ENCODE measurements around the gene GMPR. TPM values are rescaled to one million over a fixed set of nuclear protein-coding genes. Genes with fewer than 3 reads are reported as not detected.

Gene GMPR
- total RNA-seq, 2 experiments from 2014 or later, result not detected

DNA sequence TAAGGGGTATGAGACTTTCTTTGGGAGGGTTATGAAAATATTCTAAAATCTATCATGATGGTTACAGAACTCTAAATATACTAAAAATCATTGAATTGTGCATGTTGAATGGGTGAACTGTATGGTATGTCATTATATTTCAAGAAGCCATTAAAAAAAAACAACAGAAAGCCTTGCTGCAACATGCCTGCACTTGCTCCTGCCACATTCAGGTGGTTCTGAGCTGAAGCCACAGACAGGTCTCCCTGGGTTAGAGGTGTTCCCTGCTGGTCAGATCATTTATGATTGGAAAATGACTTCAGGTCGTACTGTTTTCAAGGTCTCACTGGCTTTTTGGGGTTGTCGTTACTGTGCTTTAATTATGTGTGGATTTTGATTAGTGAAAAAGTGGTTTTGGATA is 13.3 kb downstream of the GMPR start:
- Histone ChIP-seq H3K36me3 (ENCODE audit: insufficient read depth, low read length) (no peaks in the 10 kb centered on the region), H3K79me2 (ENCODE audit: insufficient read depth, low read depth, low read length) (no peaks in the 10 kb centered on the region), H3K9me3 (ENCODE audit: low read length) (no peaks in the 10 kb centered on the region), H3K4me1 (ENCODE audit: insufficient read depth, low read length, poor library complexity, severe bottlenecking) (no peaks in the 10 kb centered on the region), H4K20me1 (ENCODE audit: insufficient read depth, low read length) (no peaks in the 10 kb centered on the region), H3K9me2 (ENCODE audit: insufficient read depth, low read length) (no peaks in the 10 kb centered on the region), H3K4me3 (ENCODE audit: low read depth, low read length, poor library complexity, severe bottlenecking) (no peak overlapping the region), H2AFZ (ENCODE audit: low read length) (no peak overlapping the region), H3K4me2 (ENCODE audit: low read length) (no peak overlapping the region), H3K27ac (ENCODE audit: low read depth, low read length, poor library complexity, severe bottlenecking) (no peak overlapping the region)
- ChIA-PET POLR2A (no interaction called here), CTCF (ENCODE audit: unreplicated experiment) (no interaction called here)
- intact Hi-C loops (cut with micrococcal nuclease; ENCODE audit: unreplicated experiment), result no loop called here
- no TSS peak for BruUV-seq (replicated peaks)
- TF ChIP-seq, protein P1, sequence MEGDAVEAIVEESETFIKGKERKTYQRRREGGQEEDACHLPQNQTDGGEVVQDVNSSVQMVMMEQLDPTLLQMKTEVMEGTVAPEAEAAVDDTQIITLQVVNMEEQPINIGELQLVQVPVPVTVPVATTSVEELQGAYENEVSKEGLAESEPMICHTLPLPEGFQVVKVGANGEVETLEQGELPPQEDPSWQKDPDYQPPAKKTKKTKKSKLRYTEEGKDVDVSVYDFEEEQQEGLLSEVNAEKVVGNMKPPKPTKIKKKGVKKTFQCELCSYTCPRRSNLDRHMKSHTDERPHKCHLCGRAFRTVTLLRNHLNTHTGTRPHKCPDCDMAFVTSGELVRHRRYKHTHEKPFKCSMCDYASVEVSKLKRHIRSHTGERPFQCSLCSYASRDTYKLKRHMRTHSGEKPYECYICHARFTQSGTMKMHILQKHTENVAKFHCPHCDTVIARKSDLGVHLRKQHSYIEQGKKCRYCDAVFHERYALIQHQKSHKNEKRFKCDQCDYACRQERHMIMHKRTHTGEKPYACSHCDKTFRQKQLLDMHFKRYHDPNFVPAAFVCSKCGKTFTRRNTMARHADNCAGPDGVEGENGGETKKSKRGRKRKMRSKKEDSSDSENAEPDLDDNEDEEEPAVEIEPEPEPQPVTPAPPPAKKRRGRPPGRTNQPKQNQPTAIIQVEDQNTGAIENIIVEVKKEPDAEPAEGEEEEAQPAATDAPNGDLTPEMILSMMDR (conservative IDR thresholded peaks at IDR 0.05; ENCODE audit: low read length), result no peak
- TF ChIP-seq EZH2phosphoT487 (IDR thresholded peaks at IDR 0.05; ENCODE audit: borderline replicate concordance, low read depth, low read length), result no peak
- DNase-seq (ENCODE audit: low spot score), result no peak

DNA sequence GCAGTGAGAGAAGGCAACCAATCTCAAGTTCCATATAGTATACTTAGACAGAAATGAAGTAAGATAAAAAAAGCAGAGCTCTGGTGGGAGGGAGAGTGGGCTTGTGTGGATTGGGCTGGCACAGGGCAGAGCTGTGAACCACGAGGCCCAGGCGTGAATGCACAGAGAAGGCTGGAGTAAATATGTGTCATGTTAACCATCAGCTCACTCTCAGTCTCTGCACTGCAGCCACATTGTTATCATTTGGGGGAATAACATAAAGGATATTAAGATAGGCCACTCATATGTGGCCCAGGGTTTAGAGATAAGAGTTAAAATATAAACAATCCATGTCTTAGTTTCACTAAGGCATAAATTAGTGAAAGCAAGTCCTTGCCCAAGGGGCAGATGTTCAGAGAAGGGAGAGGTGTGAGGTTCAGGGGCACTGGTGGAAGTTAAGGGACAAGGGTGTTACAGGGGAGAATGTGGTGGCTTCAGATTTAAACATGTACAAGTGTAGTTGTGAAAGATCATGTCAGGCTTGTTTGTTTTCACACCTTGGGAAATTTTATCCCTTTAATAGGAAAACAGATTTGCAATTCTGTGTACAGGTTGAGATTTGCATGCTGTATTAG is 14.4 kb downstream of the GMPR start:
- H3K4me2 ChIP-seq (ENCODE audit: low read length), result no peak overlapping the region
- no peaks in the 10 kb centered on the region for H3K9me2 ChIP-seq (ENCODE audit: insufficient read depth, low read length)
- H3K27ac ChIP-seq (ENCODE audit: low read depth, low read length, poor library complexity, severe bottlenecking), result no peak overlapping the region
- H3K4me3 ChIP-seq (ENCODE audit: low read depth, low read length, poor library complexity, severe bottlenecking), result no peak overlapping the region
- H2AFZ ChIP-seq (ENCODE audit: low read length), result no peak overlapping the region
- H3K36me3 ChIP-seq (ENCODE audit: insufficient read depth, low read length), result no peaks in the 10 kb centered on the region
- ChIA-PET POLR2A (interaction anchor here (0.7 kb wide), 1 partner anchor 43 kb away, joined by 3 read pairs; no protein-coding TSS in a partner anchor), CTCF (ENCODE audit: unreplicated experiment) (no interaction called here)
- DNase-seq (ENCODE audit: low spot score), result no peak
- H3K79me2 ChIP-seq (ENCODE audit: insufficient read depth, low read depth, low read length), result no peaks in the 10 kb centered on the region
- intact Hi-C loops (cut with micrococcal nuclease; ENCODE audit: unreplicated experiment), result no loop called here
- TF ChIP-seq, protein P1 (conservative IDR thresholded peaks at IDR 0.05; ENCODE audit: low read length), result no peak
- H3K9me3 ChIP-seq (ENCODE audit: low read length), result no peaks in the 10 kb centered on the region
- no peaks in the 10 kb centered on the region for H4K20me1 ChIP-seq (ENCODE audit: insufficient read depth, low read length)
- no TSS peak for BruUV-seq (replicated peaks)
- no peaks in the 10 kb centered on the region for H3K4me1 ChIP-seq (ENCODE audit: insufficient read depth, low read length, poor library complexity, severe bottlenecking)

DNA sequence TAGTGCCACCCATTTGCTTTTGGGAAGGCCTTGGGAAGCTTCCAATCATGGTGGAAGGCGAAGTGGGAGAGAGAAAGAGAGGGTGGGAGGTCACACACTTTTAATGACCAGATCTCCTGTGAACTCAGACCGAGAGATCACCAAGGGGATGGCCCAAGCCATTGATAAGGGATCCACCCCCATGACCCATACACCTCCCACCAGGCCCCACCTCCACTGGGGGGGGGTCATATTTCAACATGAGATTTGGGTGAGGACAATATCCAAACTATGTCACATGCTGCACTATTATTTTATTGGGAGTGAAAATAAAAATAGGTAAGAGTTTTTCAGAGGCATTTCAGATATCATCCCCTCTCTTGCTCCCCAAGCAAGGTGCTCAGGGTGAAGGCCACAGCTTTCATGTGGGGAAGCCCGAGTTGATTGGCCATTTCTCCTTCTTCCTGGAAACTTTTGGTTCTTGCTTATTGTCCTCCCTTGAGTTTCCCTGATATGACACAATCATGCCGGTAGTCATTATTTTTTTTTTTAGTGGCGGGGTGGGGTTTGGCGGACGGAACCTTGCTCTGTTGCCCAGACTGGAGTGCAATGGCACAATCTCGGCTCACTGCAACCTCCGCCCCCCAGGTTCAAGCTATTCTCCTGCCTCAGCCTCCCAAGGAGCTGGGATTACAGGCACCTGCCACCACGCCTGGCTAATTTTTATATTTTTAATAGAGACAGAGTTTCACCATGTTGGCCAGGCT is 15.2 kb downstream of the GMPR start:
- no peak for TF ChIP-seq EZH2phosphoT487 (IDR thresholded peaks at IDR 0.05; ENCODE audit: borderline replicate concordance, low read depth, low read length)
- TF ChIP-seq, protein P1 (conservative IDR thresholded peaks at IDR 0.05; ENCODE audit: low read length), result no peak
- Histone ChIP-seq H3K9me3 (ENCODE audit: low read length) (no peaks in the 10 kb centered on the region), H3K79me2 (ENCODE audit: insufficient read depth, low read depth, low read length) (no peaks in the 10 kb centered on the region), H3K9me2 (ENCODE audit: insufficient read depth, low read length) (no peaks in the 10 kb centered on the region), H3K4me1 (ENCODE audit: insufficient read depth, low read length, poor library complexity, severe bottlenecking) (no peaks in the 10 kb centered on the region), H3K4me2 (ENCODE audit: low read length) (no peak overlapping the region), H3K36me3 (ENCODE audit: insufficient read depth, low read length) (no peaks in the 10 kb centered on the region), H3K4me3 (ENCODE audit: low read depth, low read length, poor library complexity, severe bottlenecking) (no peak overlapping the region), H2AFZ (ENCODE audit: low read length) (no peak overlapping the region), H3K27ac (ENCODE audit: low read depth, low read length, poor library complexity, severe bottlenecking) (no peak overlapping the region), H4K20me1 (ENCODE audit: insufficient read depth, low read length) (no peaks in the 10 kb centered on the region)
- intact Hi-C loops (cut with micrococcal nuclease; ENCODE audit: unreplicated experiment), result no loop called here
- DNase-seq (ENCODE audit: low spot score), result no peak
- no TSS peak for BruUV-seq (replicated peaks)
- ChIA-PET CTCF (ENCODE audit: unreplicated experiment) (no interaction called here), POLR2A (interaction anchor here (0.7 kb wide), 1 partner anchor 42 kb away, joined by 3 read pairs; no protein-coding TSS in a partner anchor)

All from OCI-LY7 (cell line).